GM18517 (cell line): ENCODE data around the gene NMNAT1.
"Not testable (repeated sequence)": the region's sequence is repeated elsewhere in the genome, so short reads cannot be mapped to it uniquely, and the experiment has no call there.

ENCODE experiments used
- ATAC-seq: cut with Tn5 transposase; IDR thresholded peaks from one replicate; pipeline ENCODE4 v1.9.1; 2021; ENCODE audit warnings: mild to moderate bottlenecking, moderate library complexity; ENCODE audit not compliant: unreplicated experiment

NMNAT1 gene

DNA sequence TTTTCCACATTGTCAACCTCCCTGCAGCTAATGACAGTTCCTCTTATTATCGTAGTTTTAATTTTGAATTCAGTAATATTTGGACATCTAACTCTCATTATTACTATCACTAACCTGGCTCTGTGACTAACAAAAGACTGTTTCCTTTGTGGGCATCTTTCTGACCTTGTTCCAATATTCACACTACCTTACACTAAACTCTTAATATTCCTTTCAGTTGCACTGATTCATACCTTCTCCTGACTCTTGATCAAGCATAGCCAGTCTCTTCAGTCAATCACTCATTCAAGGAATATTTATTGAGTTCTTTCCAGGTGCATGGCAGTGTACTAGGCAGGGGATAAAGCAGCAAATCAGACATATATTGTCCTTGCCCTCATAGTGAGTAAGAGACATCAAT, 25.4 kb upstream of the NMNAT1 start:
- no peak for ATAC-seq

DNA sequence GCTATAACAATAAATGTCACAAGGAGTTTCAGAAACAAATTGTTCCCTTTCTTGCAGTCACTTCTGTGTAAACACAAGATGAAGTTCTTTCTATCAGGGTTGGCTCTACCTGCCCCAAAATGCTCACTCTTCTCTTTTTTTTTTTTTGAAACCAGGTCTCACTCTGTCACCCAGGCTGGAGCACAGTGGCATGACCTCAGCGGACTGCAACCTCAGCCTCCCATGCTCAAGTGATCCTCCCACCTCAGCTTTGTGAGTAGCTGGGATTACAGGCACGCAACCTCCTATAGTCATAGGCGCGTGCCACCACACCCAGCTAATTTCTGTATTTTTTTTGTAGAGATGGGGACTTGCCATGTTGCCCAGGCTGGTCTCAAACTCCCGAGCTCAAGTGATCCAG, 22.7 kb upstream of the NMNAT1 start:
- ATAC-seq = no peak

DNA sequence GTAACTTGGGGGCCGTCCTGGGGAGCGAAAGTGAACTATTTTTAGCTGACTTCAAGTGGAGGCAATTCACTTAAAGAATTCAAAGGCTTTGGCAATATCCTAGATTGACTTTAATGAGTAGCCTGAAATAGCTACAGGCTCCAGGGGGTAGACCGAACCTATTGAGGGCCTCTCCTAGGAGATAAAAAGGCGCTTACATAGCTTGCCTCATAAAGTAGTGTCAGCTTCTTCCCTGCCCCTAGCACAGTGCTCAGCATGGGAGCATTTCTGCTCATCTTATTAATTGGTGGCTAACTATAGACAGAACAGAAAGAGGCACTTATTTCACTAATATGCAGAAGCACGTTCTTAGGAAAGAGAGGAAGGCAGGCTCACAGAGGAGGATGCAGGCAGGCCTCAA, 20.9 kb upstream of the NMNAT1 start:
- no peak for ATAC-seq

DNA sequence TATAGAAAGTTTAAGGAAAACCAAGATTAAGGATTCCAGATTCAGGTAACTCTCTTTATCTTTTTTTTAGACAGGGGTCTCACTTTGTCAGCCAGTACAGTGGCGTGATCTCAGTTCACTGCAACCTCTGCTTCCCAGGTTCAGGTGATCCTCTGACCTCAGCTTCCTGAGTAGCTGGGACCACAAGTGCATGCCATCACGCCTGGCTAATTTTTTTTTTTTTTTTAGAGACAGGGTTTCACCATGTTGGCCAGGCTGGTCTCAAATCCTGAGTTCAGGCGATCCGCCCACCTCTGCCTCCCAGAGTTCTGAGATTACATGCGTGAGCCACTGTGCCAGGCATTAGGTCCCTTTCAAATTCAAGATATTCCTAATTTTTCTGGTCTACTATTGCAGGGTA, 16.0 kb upstream of the NMNAT1 start:
- no peak for ATAC-seq

DNA sequence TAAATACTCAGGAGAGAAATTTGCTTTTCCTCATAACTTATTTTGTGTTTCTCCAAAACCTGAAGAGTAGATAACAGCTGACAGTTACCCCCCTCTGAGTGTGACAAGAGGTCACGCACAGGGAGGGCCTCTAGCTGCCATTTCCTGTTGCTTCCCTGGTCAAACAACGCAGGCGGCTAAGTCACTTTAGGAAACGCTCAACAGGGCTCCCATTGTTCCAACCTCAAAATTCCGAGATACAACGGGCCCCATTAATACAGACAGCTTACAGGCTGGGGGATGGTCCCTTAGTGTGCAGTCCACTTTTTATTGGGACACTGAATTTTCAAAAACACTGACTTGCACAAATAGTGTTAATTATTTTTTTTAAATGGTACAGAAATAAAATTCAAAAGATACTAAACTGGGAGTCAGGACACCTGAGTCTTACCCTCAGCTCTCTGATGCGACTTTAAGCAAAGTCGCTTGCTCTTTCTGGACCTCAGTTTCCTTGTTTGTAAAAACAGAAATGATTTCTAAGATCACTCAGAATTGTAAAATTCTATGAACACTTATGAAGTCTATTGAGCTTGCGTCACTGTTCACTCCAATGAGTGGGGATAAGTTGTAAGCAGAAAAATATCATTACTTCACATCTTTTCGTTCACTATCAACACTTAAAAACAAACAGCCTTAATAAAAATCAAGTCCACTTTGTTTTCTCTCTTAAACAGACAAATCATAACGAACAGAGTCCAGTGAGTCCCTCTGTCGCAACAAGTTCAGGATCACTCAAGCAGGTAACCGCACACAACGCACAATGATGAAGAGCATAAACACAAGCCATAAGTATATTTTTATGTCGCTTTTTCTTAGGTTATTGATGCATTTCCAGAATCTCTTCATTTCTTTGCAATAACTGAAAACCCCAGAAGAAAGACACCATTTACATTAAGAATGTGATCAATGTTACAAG, 13.6 kb upstream of the NMNAT1 start:
- no peak for ATAC-seq

DNA sequence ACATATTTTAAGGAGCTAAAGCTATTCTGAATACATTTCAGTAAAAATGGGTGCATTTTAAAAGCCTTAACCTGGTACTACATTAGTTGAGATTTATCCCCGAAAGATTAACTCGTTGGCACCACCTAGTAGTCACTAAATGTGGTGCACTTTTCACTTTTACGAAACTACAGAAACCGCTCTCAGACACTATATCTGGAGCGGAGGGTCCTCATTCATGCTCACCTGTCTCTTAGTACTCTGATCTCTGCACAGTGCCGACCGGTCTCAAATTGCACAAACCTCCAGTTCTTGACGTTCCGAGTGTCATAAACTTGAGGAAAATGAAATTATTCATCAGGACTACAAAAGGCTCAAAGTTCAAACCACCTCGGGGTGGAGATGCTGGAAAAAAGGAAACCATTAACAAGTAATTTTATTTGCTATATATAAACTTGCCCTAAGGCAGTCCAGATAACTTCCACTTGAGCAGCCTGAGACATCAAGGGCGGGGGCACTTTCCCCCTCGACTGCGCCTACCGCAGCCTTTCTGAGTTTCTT, 806 bp upstream of the NMNAT1 start:
- ATAC-seq = peak; percentile 54

DNA sequence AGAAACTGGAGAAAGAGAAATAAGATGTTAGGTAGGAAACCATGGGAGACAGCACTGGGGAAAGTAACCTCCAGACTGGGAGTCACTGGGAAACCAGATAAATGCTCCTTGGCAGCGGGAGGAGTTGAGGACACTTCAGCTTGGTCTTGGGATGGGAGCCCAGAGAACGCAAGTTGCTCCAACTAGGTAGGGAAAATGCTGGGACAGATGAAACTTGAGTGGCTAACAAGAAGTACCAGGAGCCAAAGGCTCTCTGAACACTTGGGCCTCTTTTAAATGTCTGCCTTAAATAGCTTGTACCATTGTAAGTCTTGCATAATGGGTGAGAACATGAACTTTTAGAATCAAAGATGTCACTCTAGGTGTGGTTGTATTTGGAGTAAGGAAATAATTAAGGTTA, 3.0 kb downstream of the NMNAT1 start:
- no peak for ATAC-seq

DNA sequence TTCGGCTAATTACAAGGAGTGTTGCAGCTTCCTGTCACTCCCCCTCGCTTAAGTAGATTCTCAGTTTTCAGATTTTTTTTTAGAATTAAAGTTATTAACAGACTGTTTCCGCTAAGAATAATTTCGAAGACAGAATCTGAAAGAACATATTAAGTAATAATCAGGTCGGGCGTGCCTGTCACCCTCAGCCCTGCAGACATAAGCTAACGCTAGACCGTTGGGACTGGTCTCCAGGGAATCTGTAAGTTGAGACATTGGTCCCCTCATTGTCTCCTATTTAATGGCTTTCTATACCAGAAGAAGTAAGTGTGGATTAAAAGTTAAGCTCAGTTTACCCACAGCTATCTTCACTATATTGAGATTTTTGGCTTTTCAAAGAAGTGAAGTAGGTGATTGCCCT, 14.5 kb downstream of the NMNAT1 start:
- no peak for ATAC-seq

DNA sequence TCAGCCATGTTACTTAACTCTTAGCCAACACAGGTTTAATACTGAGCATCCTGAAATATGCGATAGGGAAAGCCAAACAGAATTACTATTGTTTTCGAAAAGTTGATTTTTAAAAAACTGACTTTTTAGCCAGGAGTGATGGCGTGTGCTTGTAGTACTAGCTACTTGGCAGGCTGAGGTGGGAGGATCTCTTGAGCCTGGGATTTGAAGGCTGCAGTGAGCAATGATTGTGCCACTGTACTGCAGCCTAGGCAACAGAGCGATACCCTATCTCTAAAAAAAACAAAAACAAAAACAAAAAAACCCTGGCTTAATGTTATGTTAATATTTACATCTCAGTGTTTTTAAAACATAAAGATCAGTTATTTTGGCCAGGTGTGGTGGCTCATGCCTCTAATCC, 16.7 kb downstream of the NMNAT1 start:
- no peak for ATAC-seq

DNA sequence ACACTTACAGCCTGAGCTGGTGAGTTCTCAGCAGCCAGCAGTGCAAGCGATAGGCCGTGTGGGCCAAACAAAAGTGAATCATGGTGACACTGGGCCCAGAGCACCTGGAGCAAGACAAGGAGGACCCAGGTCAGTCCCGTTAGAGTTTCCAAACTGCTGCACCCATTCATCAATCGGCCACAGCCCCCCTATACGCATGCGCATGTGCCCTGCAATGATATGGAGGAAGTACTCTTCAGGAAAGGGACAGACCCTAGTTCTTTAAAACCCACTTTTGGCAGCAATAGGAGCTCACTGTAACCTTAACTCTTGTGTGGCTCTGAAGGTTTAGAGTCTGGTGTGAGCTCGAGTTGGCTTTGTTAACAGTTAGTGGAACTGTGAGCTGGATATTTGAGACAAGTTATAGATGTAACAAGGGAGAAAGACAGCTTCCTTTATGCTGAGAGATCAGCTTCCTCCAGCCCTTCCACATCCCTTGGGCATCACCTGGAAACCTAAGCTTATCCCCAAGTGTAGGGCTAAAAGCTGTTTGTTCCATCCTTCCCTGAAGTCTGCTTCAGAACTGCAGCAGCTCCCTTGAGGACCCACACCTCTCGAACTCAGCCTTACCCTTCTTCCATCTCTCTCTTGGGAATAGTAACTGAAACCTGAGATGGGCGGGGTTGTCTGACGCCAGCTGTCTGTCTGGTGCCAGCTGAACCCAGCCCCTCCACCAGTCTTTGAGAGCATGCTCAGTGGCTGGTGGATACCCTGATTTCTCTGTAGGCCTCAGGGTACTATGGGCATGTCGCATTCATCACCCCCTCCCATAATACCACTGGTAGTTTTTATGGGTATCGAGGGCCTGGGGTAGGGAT, 17.7 kb downstream of the NMNAT1 start:
- no peak for ATAC-seq

DNA sequence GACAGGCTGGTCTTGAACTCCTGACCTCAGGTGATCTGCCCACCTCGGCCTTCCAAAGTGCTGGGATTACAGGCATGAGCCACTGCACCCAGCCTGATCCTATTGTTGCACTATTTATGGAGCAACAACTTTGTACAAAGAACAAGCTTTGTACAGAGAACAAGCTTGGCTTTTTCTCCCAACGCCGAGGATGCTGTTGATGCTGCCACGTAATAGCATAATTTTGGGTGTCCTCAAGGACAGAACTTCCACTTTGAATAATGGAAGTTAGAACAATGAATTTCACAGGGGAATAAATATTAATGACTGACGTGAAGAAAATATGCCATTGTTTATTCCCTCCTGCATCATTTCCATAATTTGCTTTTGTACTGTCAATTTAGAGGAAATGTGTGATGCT, 41.0 kb downstream of the NMNAT1 start:
- ATAC-seq = no peak

DNA sequence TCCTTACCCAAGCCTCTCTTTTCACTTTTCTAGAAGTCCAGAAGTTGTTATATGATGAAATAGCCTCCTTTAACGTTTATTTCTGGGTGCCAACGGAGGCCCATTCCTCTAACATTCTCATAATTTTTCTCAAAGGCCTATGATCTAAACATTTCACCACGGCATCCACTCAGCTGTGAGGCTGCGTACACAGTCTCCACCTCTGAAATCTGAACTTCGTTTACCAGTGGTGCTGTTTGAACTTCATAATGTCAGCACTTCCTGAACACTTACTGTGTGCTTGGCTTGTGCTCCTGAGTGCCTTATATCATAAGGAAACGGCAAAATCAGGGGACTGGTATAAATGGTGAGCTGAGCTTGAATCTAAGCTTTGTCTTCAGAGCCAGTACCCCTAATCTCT, 41.7 kb downstream of the NMNAT1 start:
- no peak for ATAC-seq

DNA sequence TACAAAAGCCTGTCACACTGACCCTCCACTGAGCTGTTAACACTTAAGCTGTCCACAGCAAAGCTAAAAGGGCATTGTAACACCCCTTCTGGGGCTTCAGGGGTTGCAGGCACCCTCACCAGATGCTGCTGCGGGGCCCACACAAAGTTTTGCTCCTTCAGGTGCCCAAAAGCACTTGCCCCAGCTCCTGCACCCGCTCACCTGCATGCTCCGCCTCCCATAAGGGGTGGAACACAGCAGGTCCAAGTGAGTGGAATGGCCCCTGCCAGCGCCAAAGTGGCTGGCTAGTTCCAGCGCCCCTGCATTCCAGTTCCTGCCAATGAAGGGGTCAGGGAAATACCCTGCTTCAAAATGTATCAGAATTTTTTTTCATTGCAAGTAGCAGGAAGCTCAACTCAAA, 46.5 kb downstream of the NMNAT1 start:
- ATAC-seq = no peak

DNA sequence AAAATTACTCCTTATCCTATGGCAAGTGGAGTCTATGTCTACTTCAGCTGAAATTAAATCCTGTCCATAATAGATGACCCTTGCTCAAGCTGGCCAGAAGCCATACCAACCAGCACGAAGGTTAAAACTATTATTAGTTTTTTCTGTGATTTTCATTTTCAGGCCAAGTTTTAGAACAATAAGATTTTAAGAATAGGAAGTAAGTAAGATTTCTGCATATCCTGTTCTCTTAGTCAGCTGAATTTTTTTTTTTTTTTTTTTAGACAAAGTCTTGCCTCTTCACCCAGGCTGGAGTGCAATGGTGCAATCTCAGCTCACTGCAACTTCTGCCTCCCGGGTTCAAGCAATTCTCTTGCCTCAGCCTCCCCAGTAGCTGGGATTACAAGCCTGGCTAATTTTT, 47.7 kb downstream of the NMNAT1 start:
- no peak for ATAC-seq

DNA sequence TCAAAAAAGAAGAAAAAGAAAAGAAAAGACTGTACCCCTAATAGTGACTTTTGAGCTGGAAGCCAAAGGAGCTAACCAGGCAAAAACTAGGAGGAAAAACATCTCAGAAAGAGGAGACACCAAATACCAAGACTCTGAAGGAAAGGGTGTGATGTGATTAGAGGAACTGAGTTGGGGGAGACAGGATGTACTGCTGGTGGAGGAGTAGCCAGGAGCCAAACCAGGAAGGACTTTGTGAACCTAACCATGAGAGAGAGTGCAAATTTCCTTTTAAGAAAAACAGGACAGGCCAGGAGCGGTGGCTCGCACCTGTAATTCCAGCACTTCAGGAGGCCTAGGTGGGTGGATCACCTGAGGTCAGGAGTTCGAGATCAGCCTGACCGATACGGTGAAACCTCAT, 49.6 kb downstream of the NMNAT1 start:
- ATAC-seq = no peak

DNA sequence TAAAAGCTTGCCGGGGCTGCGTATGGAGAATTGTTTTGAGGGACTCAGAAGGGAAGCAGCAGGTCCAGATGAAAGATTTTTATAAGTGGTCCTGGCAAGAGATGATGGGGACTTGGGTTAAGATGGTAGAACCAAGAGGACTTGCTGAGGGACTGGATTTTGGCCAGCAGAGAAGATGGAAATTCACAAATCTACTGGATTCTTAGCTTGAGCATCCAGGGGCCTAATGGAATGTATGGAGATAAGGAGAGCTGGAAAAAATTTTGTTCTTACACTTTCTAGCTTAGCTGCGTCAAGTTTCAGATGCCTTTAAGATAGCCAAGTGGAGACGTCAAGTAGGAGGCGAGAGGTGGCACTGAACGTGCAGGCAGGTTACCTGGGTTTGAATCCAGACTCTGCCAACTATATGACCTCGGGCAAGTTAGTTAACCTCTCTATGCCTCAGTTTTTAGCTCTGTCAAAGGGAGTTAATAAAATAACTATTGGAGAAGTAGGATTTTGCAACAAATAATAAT, 50.3 kb downstream of the NMNAT1 start:
- no peak for ATAC-seq

DNA sequence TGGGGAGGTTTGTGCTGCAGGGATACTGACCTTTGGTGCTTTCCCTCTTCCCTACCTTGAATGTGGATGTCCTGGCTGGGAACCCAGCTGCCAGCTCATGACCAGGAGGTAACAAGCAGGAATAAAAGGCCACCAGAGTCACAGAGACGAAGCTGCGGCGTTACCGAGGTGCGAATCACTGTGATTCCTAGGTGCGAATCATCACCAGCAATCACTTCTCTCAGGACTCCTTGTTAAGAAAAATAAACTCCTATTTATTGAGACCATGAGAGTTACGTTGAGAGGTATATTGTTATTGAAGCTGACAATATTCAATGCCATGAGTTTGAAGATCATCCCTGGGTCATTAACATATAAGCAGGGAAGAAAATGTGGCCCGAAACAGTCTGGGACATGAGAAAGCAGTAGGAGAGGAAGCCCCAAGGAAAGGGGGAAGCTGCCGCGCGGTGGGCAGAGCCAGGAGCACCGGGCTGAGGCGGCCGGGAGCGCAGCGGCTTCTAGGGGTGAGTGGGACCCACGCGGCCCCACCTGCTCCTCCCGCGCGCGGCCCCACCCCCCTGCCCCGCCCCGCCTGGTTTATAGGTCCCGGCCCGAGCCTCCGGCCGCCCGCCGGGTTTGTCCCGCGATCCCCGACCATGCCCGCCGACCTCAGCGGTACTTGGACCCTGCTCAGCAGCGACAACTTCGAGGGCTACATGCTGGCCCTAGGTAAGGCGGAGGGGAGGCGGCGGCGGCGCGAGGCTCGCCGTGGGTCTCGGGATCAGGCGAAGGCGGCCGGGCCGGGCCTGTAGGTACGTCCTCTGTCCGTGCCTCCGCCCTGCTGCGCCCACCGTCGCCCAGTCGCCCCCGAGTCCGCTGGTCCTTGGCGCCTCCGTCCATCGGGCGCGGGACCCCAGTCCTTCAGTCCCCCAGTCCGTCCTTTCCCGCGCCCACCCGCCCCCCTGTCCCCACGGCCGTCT, 53.6 kb downstream of the NMNAT1 start, which contains the start of gene RBP7:
RBP7 (plus strand) TSS at position 605 of the 959 bp plus-strand sequence; CDS start at position 636, 31 bp downstream.
- ATAC-seq = no peak

DNA sequence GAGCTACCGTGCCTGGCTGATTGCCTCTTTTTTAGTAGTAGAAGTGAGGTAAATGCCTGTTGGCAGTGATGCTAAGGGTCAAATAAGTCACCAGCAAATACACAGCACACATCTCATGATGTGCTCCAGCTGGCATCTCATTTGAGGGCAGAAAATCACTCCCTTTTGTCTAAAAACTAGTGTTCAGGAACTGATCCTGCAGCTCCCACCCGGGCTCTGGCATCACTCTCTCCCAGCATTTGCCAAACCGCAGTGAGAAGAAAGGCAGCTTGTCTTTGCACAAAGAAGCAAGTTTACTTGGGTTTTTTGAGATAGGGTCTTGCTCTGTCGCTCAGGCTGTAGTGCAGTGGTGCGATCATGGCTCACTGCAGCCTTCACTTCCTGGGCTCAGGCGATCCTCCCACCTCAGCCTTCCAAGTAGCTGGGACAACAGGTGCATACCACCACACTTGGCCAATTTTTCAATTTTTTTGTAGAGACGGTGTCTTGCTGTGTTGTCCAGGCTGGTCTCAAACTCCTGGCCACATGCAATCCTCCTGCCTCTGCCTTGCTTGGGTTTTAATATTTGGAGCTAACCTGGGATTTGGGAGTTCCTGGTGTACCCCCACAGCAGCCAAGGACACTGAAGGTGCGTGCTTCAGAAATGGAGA, 57.9 kb downstream of the NMNAT1 start:
- ATAC-seq = no peak

DNA sequence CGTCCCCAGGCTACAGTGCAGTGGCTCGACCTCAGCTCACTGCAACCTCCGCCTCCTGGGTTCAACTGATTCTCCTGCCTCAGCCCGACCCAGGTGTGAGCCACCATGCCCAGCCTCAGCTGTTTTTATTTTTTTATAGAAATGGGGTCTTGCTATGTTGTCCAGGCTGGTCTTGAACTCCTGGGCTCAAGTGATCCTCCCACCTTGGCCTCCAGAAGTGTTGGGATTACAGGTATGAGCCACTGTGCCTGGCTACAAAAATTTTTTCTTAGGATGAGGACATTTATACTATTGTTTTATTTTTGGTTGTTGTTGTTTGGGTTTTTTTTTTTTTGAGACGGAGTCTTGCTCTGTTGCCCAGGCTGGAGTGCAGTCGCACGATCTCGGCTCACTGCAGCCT, 62.0 kb downstream of the NMNAT1 start:
- not testable (repeated sequence) for ATAC-seq

DNA sequence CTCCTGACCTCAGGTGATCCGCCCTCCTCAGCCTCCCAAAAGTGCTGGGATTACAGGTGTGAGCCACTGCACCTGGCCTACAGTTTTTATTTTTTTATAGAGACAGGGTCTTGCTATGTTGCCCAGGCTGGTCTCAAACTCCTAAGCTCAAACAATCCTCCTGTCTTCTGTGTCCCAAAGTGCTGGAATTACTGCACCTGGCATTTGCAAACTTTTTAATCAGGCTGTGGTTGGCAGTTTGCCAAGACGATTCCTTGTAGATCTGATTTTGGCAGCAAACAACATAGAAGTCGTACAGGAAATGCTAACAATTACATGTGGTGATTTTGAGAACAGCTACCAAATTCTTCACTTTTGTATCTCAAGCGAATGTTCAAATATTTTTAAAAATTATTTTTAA, 63.9 kb downstream of the NMNAT1 start:
- ATAC-seq = no peak
